Hair follicular keratinocyte (primary cell): ENCODE data around the gene COX6A2. TPM values are rescaled to one million over a fixed set of nuclear protein-coding genes. Genes with fewer than 3 reads are reported as not detected.

ENCODE experiments used
- total RNA-seq: library from RNA; depleted of rRNA; stranded (reverse); fragments of >200 nt; gene quantifications from 2 replicates; pipeline ENCODE4 v1.2.3, GENCODE V29; 2015

COX6A2 gene
- total RNA-seq, result not detected in 2 replicates

GRCh38 chr16:31428279-31428597 is at the start of gene COX6A2:
Gene COX6A2 (minus strand): TSS chr16:31428360. CDS start chr16:31428325, 35 bp downstream.

GRCh38 chr16:31471875-31472708 is 43.9 kb upstream of the COX6A2 start, which contains the start of gene TGFB1I1:
Gene TGFB1I1 (plus strand): TSS chr16:31472152. CDS start chr16:31472189, 37 bp downstream.

GRCh38 chr16:31458844-31459686 is 30.9 kb upstream of the COX6A2 start, which contains the start of gene ARMC5:
Gene ARMC5 (plus strand): TSS chr16:31459501. CDS start chr16:31459525, 24 bp downstream.

GRCh38 chr16:31393056-31393455 is 35.1 kb downstream of the COX6A2 start, which contains the start of gene ITGAD:
Gene ITGAD (plus strand): TSS chr16:31393335. CDS start chr16:31393361, 26 bp downstream.

Other genes starting within 250 kb of the COX6A2 start
- gene FUS, start 248.2 kb downstream of the COX6A2 start, total RNA-seq, result 26.5 and 51.1 TPM in 2 replicates
- 102 and 138 TPM in 2 replicates for gene PYCARD, start 225.6 kb downstream of the COX6A2 start, total RNA-seq
- not detected in 2 replicates for gene TRIM72, start 214.2 kb downstream of the COX6A2 start, total RNA-seq
- gene PYDC1, start 211.2 kb downstream of the COX6A2 start, total RNA-seq, result not detected in 2 replicates
- not detected in 2 replicates for gene ITGAM, start 168.4 kb downstream of the COX6A2 start, total RNA-seq
- not detected in 2 replicates for gene ITGAX, start 73.2 kb downstream of the COX6A2 start, total RNA-seq
- gene ITGAD, start 35.0 kb downstream of the COX6A2 start, total RNA-seq, result not detected in 2 replicates
- gene ZNF843, start 14.4 kb upstream of the COX6A2 start, total RNA-seq, result 0.08 TPM in 2 replicates
- gene ARMC5, start 31.1 kb upstream of the COX6A2 start, total RNA-seq, result 6.4 and 8.2 TPM in 2 replicates
- 20.4 and 31.9 TPM in 2 replicates for gene TGFB1I1, start 43.8 kb upstream of the COX6A2 start, total RNA-seq
- not detected in 2 replicates for gene SLC5A2, start 54.8 kb upstream of the COX6A2 start, total RNA-seq
- 39.0 and 48.1 TPM in 2 replicates for gene RUSF1, start 80.0 kb upstream of the COX6A2 start, total RNA-seq
- gene AHSP, start 99.5 kb upstream of the COX6A2 start, total RNA-seq, result not detected in 2 replicates